ENCODE data around the gene ABCC1.

ABCC1 gene

DNA sequence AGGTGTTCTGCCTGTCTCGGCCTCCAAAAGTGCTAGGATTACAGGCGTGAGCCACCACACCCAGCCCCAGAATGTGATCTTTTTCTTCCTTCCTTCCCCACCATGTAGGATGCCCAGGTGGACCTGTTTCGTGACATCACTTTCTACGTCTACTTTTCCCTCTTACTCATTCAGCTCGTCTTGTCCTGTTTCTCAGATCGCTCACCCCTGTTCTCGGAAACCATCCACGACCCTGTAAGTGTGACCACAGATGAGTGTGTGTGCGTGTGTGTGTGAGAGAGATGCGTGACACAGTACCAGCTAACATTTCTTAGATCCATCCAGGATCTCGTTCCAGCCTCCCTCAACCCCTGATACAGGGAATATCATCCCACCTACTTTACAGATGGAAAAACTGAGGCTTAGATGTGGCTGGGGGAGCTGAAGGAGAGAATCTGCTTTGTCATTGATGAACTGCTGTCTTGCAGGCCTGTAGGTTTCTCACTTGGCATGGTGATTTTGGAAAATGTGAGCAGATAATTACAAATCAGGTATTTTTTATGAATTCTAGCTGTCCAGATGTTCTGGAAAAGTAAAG, 67.1 kb downstream of the ABCC1 start:
- H3K4me3 ChIP-seq (ENCODE audit: low read depth, low read length): no peak overlapping the region
- no peak for DNase-seq (ENCODE audit: low read depth)
- TF ChIP-seq, protein P1, sequence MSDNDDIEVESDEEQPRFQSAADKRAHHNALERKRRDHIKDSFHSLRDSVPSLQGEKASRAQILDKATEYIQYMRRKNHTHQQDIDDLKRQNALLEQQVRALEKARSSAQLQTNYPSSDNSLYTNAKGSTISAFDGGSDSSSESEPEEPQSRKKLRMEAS (IDR thresholded peaks at IDR 0.05; ENCODE audit: low read depth, low read length): no peak
- TF ChIP-seq MYC (IDR thresholded peaks at IDR 0.05; ENCODE audit: low read depth, low read length): no peak

DNA sequence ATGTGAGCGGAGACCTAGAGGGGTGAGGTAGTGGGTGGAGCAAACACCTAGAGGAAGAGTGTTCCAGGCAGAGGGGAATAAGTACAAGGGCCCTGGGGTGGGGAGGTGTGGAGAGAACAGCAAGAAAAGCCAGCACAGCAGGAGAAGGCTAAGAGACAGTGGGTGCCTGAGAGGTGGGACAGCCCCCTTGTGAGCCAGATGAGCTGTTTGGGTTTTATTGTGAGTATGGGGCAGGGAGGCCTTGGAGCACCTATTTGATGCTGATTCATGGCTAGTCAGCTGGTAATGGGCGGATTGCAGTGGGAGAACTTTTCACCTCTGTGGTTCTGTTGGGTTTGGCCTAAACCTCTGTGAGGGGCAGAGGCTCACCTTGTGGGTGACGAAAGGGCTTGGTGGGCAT, 68.4 kb downstream of the ABCC1 start:
- DNase-seq (ENCODE audit: low read depth): no peak
- H3K4me3 ChIP-seq (ENCODE audit: low read depth, low read length): no peak overlapping the region
- TF ChIP-seq MYC (IDR thresholded peaks at IDR 0.05; ENCODE audit: low read depth, low read length): no peak
- TF ChIP-seq, protein P1 (IDR thresholded peaks at IDR 0.05; ENCODE audit: low read depth, low read length): no peak
- TF ChIP-seq, protein P2, sequence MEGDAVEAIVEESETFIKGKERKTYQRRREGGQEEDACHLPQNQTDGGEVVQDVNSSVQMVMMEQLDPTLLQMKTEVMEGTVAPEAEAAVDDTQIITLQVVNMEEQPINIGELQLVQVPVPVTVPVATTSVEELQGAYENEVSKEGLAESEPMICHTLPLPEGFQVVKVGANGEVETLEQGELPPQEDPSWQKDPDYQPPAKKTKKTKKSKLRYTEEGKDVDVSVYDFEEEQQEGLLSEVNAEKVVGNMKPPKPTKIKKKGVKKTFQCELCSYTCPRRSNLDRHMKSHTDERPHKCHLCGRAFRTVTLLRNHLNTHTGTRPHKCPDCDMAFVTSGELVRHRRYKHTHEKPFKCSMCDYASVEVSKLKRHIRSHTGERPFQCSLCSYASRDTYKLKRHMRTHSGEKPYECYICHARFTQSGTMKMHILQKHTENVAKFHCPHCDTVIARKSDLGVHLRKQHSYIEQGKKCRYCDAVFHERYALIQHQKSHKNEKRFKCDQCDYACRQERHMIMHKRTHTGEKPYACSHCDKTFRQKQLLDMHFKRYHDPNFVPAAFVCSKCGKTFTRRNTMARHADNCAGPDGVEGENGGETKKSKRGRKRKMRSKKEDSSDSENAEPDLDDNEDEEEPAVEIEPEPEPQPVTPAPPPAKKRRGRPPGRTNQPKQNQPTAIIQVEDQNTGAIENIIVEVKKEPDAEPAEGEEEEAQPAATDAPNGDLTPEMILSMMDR (IDR thresholded peaks at IDR 0.05; ENCODE audit: low read depth, low read length): no peak
- no peak for TF ChIP-seq POLR2A (IDR thresholded peaks at IDR 0.05; ENCODE audit: extremely low read depth, insufficient read length)

DNA sequence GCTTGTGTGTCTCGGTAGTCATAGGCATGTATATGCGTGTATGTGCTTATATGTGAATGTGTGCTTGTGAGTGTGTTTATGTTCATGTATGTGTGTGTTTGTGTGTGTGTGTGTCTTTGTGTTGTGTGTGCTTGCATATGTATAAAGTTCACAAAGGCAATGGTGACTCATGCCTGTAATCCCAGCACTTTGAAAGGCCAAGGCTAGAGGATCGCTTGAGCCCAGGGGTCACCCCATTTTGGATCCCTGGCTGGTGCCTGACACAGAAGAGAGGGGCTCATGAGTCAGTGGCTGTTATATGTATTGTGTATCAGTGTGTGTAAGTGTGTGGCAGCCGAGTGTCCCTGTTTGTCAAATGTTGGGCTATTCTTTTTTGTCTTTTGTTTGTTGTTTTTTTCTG, 69.3 kb downstream of the ABCC1 start:
- H3K4me3 ChIP-seq (ENCODE audit: low read depth, low read length): no peak overlapping the region
- TF ChIP-seq, protein P1 (IDR thresholded peaks at IDR 0.05; ENCODE audit: low read depth, low read length): no peak
- no peak for DNase-seq (ENCODE audit: low read depth)

DNA sequence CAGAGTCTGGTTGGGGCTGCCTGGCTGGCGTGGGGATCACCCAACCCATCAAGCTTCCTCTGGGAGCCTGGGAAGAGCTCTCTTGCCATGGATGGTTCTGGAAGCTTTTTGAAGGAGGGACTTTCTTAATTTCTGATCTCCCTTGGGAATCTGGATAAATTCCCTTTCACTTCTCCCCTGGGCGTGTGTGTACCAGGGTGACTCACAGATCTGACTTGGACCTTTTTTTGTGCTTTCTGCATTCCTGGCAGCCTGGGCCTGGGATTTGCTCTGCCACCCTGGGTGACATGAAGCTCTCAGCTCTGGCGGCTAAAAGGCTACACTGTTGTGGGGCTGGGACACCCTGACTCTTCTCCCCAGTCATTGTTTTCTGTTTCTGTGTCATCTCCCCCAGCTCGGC, 70.1 kb downstream of the ABCC1 start:
- no peak overlapping the region for H3K4me3 ChIP-seq (ENCODE audit: low read depth, low read length)
- no peak for TF ChIP-seq MYC (IDR thresholded peaks at IDR 0.05; ENCODE audit: low read depth, low read length)
- TF ChIP-seq, protein P1 (IDR thresholded peaks at IDR 0.05; ENCODE audit: low read depth, low read length): no peak
- no peak for TF ChIP-seq POLR2A (IDR thresholded peaks at IDR 0.05; ENCODE audit: extremely low read depth, insufficient read length)
- TF ChIP-seq, protein P2 (IDR thresholded peaks at IDR 0.05; ENCODE audit: low read depth, low read length): no peak
- no peak for DNase-seq (ENCODE audit: low read depth)

DNA sequence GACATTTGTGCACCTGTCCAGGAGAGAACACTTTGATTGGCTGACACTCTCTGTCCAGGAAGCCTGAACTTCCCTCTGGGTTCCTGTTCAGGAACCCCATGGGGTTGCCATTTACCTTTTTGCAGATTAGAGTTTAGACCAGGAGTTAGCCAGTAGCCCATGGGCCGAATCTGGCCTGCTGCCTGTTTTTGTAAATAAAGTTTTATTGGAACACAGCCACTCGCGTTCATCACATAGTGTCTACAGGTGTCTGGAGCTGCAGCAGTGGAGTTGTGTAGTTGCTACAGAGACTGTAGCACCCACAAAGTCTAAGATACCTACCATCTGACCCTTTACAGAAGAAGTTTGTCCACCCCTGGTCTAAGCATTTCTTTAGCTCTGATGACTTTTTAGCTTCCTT, 70.9 kb downstream of the ABCC1 start:
- no peak overlapping the region for H3K4me3 ChIP-seq (ENCODE audit: low read depth, low read length)
- TF ChIP-seq MYC (IDR thresholded peaks at IDR 0.05; ENCODE audit: low read depth, low read length) (no peak), POLR2A (IDR thresholded peaks at IDR 0.05; ENCODE audit: extremely low read depth, insufficient read length) (no peak)
- TF ChIP-seq, protein P2 (IDR thresholded peaks at IDR 0.05; ENCODE audit: low read depth, low read length): no peak
- TF ChIP-seq, protein P1 (IDR thresholded peaks at IDR 0.05; ENCODE audit: low read depth, low read length): no peak
- DNase-seq (ENCODE audit: low read depth): no peak

DNA sequence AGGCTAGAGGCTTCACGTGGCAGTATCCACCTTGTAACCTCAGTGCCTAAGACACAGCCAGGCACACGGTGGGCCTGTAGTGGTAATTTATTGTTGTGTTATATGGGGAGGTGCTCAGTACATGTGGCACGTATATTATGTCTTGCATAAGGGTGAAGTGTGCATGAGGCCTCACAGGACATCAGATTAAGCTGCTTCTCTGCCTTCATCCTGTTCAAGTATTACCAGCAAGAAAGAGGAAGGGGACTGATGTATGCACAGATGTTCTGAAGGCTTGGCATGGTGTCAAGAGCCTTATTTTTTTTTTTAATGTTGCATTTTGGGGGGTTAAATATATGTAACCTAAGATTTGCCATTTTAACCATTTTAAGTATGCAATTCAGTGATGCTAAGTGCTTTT, 71.6 kb downstream of the ABCC1 start:
- no peak overlapping the region for H3K4me3 ChIP-seq (ENCODE audit: low read depth, low read length)
- peak; percentile 51 for DNase-seq (ENCODE audit: low read depth)
- TF ChIP-seq, protein P1 (IDR thresholded peaks at IDR 0.05; ENCODE audit: low read depth, low read length): peak; percentile 57; the same call in 1 of the 2 replicates
- no peak for TF ChIP-seq MYC (IDR thresholded peaks at IDR 0.05; ENCODE audit: low read depth, low read length)

DNA sequence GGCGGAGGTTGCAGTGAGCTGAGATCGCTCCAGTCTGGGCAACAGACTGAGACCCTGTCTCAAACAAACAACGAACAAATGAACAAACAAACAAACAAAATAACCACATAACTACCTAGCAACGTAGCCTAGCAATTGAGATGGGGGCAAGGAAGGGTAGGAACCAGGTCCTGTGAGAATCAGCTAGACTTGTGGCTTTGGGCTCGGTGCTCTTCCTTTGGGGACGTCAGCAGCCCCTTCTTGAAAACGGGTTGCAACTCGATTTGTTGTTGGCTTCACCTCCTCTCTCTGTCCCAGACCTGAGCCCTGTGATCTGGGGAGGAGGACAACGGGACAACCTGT, 72.2 kb downstream of the ABCC1 start:
- no peak overlapping the region for H3K4me3 ChIP-seq (ENCODE audit: low read depth, low read length)
- TF ChIP-seq, protein P1 (IDR thresholded peaks at IDR 0.05; ENCODE audit: low read depth, low read length): no peak
- TF ChIP-seq MYC (IDR thresholded peaks at IDR 0.05; ENCODE audit: low read depth, low read length): no peak
- TF ChIP-seq, protein P2 (IDR thresholded peaks at IDR 0.05; ENCODE audit: low read depth, low read length): no peak
- TF ChIP-seq POLR2A (IDR thresholded peaks at IDR 0.05; ENCODE audit: extremely low read depth, insufficient read length): no peak
- DNase-seq (ENCODE audit: low read depth): no peak
